Measurements from ENCODE around the gene HOXA3. TPM values are rescaled to one million over a fixed set of nuclear protein-coding genes. Genes with fewer than 3 reads are reported as not detected.

The HOXA3 gene
- total RNA-seq, 6 donors from 2014 or later = 0.20 to 11.4 (median 3.5) TPM

DNA sequence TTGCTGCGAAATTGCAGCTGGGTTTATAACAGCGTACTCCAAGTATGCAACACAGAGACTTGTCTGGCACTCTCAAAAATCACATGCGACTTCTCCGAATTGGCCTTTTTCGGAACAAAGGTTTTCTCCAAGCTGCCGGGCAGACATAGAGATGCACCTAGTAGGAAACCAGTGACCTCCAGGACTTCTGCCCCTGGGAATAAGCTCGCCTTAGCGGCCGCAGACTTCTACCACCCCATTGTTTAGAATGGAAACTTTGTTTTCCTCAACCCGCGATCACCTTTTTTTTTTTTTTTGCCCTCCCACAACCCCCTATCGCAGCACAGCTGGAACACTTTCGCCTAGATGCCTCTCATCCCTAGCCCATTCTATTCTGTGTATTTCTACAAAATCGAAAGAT is 26.6 kb upstream of the HOXA3 start:
- no peaks in the 10 kb centered on the region for H3K9me3 ChIP-seq
- H3K4me1 ChIP-seq = peaks cover 17 to 33% (median 19%) of the 10 kb centered on the region in 4 donors
- no peak overlapping the region for H3K27ac ChIP-seq
- no peak overlapping the region for H3K4me3 ChIP-seq
- peaks cover 0 to 91% (median 54%) of the 10 kb centered on the region in 4 donors for H3K27me3 ChIP-seq
- DNase-seq (peak in 1 of 2 donors; percentile 5), ATAC-seq (ENCODE audit: low FRiP score in 2 of 2) (no peak)
- WGBS, 2 donors = 46 to 52% methylated on average over 14 of the region's 14 CpGs
- no peaks in the 10 kb centered on the region for H3K36me3 ChIP-seq
- TF ChIP-seq POLR2AphosphoS5 (IDR thresholded peaks at IDR 0.05) = no peak
- no peak for TF ChIP-seq EP300 (IDR thresholded peaks at IDR 0.05)
- no peak for TF ChIP-seq POLR2A (IDR thresholded peaks at IDR 0.05)
- TF ChIP-seq, protein P1, sequence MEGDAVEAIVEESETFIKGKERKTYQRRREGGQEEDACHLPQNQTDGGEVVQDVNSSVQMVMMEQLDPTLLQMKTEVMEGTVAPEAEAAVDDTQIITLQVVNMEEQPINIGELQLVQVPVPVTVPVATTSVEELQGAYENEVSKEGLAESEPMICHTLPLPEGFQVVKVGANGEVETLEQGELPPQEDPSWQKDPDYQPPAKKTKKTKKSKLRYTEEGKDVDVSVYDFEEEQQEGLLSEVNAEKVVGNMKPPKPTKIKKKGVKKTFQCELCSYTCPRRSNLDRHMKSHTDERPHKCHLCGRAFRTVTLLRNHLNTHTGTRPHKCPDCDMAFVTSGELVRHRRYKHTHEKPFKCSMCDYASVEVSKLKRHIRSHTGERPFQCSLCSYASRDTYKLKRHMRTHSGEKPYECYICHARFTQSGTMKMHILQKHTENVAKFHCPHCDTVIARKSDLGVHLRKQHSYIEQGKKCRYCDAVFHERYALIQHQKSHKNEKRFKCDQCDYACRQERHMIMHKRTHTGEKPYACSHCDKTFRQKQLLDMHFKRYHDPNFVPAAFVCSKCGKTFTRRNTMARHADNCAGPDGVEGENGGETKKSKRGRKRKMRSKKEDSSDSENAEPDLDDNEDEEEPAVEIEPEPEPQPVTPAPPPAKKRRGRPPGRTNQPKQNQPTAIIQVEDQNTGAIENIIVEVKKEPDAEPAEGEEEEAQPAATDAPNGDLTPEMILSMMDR (IDR thresholded peaks at IDR 0.05) = no peak

DNA sequence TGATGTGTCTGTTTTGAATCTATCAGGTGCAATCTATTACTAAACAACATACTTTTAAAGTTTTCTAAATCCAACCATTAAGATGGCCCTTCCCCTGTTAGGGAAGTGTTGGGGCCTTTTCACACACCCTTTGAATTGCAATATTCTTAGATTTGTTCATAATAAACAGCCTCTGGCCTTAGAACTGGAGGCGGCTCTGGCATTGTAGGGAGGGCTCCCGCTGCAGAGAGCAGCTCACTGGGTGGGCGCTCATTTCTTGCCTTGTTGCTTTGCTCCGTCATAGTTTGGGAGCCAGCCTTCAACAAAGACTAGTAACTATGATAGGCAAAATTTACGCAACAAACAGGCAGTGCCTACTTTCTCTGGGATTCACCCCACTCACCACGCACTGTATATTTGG is 26.0 kb upstream of the HOXA3 start:
- peaks cover 19 to 33% (median 22%) of the 10 kb centered on the region in 4 donors for H3K4me1 ChIP-seq
- no peak for DNase-seq
- H3K4me3 ChIP-seq = no peak overlapping the region
- H3K9me3 ChIP-seq = peaks cover 0 to 5% (median 0%) of the 10 kb centered on the region in 4 donors
- TF ChIP-seq, protein P1 (IDR thresholded peaks at IDR 0.05) = no peak
- TF ChIP-seq POLR2AphosphoS5 (IDR thresholded peaks at IDR 0.05) = no peak
- peaks cover 0 to 91% (median 57%) of the 10 kb centered on the region in 4 donors for H3K27me3 ChIP-seq
- no peak for ATAC-seq (ENCODE audit: low FRiP score in 2 of 2)
- no peaks in the 10 kb centered on the region for H3K36me3 ChIP-seq
- H3K27ac ChIP-seq = no peak overlapping the region
- WGBS, 2 donors = 79 to 83% methylated on average over 6 of the region's 6 CpGs

GRCh38 chr7:27177795-27178320 is 25.5 kb upstream of the HOXA3 start:
- ATAC-seq (ENCODE audit: low FRiP score in 2 of 2) (no peak), DNase-seq (no peak)
- H3K36me3 ChIP-seq = no peaks in the 10 kb centered on the region
- peaks cover 0 to 91% (median 58%) of the 10 kb centered on the region in 4 donors for H3K27me3 ChIP-seq
- H3K9me3 ChIP-seq = peaks cover 0 to 6% (median 0%) of the 10 kb centered on the region in 4 donors
- TF ChIP-seq, protein P1 (IDR thresholded peaks at IDR 0.05) = no peak
- TF ChIP-seq POLR2A (IDR thresholded peaks at IDR 0.05) = no peak
- no peak for TF ChIP-seq POLR2AphosphoS5 (IDR thresholded peaks at IDR 0.05)
- no peak for TF ChIP-seq EP300 (IDR thresholded peaks at IDR 0.05)
- 83 to 90% methylated on average over 5 of the region's 5 CpGs for WGBS, 2 donors
- no peak overlapping the region for H3K27ac ChIP-seq
- peaks cover 25 to 33% (median 25%) of the 10 kb centered on the region in 4 donors for H3K4me1 ChIP-seq
- no peak overlapping the region for H3K4me3 ChIP-seq

DNA sequence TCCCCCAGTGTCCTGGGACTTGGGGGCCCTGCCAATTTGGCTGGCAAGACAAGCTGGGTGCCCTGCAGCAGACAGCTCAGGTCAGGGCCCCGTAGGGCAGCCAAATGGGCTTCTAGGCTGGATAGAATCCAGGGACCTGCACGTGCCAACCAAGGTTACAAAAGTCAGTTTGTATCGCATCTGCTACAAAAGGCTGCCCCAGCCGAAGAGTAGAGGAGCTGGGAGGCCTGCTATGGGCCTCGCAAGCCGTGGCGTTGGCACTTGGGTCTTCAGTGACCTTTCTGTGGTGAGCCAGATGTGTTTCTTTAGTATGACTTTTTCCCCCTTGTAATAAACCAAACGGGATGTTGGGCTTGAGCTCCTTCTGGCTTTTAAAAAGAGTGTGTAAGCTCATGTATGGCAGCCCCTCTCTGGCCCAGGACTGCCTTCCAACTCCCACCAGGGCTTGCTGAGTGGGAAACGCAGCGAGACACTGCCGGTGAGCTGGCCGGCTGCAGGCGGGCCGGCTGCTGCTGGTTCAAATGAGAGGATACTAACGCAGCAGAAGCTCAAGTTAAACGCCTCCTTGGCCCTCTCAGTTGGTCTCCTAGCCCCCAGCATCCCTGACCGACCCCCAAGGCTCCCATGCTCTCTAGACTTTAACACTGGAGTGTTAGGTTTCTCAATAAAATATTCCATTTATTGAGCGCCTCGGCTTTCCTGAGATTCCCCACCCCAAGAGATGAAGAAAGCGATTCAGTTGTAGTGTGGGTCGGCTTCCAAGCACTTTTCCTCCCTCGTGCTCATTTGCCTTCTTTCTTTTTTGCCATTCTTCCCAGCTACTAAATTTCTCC is 24.8 kb upstream of the HOXA3 start:
- peak; percentile 15 to 55 for DNase-seq
- H3K27ac ChIP-seq = no peak overlapping the region
- no peak for ATAC-seq (ENCODE audit: low FRiP score in 2 of 2)
- no peaks in the 10 kb centered on the region for H3K36me3 ChIP-seq
- TF ChIP-seq, protein P1 (IDR thresholded peaks at IDR 0.05) = no peak
- TF ChIP-seq POLR2AphosphoS5 (IDR thresholded peaks at IDR 0.05) (no peak), POLR2A (IDR thresholded peaks at IDR 0.05) (no peak), EP300 (IDR thresholded peaks at IDR 0.05) (no peak)
- 73 to 87% methylated on average over 21 to 22 of the region's 22 CpGs for WGBS, 2 donors
- H3K27me3 ChIP-seq = peaks cover under 1 to 91% (median 60%) of the 10 kb centered on the region in 4 donors
- peaks cover 0 to 6% (median 0%) of the 10 kb centered on the region in 4 donors for H3K9me3 ChIP-seq
- H3K4me3 ChIP-seq = no peak overlapping the region
- H3K4me1 ChIP-seq = peaks cover 25 to 36% (median 31%) of the 10 kb centered on the region in 4 donors
